ENCODE measurements around the gene ACSM5.
"Not testable (repeated sequence)": the region's sequence is repeated elsewhere in the genome, so short reads cannot be mapped to it uniquely, and the experiment has no call there.

DNA sequence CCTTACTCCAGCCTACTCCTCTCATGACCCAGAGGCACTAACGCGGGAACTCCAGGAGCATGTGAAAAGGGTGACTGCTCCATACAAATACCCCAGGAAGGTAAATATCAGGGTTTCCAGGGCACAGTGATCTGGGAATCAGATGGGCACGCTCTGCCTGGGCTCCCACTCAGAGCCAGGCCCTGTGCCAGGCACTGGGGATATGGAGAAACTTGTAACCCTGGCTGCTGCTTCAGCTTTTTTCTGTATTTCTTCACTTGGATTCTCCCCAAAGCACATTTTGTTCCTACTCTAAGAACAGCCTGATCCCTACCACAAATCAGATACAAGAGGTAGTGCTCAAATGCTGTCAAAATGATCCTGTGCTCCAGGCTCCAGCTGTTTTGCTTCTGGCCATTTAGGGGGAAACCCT lies 30.5 kb downstream of the ACSM5 start:
- TF ChIP-seq, protein P1, sequence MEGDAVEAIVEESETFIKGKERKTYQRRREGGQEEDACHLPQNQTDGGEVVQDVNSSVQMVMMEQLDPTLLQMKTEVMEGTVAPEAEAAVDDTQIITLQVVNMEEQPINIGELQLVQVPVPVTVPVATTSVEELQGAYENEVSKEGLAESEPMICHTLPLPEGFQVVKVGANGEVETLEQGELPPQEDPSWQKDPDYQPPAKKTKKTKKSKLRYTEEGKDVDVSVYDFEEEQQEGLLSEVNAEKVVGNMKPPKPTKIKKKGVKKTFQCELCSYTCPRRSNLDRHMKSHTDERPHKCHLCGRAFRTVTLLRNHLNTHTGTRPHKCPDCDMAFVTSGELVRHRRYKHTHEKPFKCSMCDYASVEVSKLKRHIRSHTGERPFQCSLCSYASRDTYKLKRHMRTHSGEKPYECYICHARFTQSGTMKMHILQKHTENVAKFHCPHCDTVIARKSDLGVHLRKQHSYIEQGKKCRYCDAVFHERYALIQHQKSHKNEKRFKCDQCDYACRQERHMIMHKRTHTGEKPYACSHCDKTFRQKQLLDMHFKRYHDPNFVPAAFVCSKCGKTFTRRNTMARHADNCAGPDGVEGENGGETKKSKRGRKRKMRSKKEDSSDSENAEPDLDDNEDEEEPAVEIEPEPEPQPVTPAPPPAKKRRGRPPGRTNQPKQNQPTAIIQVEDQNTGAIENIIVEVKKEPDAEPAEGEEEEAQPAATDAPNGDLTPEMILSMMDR (conservative IDR thresholded peaks at IDR 0.05; ENCODE audit: low read depth, low read length) = not testable (repeated sequence)
- not testable (repeated sequence) for TF ChIP-seq EZH2 (IDR thresholded peaks at IDR 0.05; ENCODE audit: borderline replicate concordance, low read depth, low read length, poor library complexity, severe bottlenecking)

Measured in A673 (cell line).